Gastrocnemius medialis (tissue), 4 donors: ENCODE measurements around the gene TLE4.

Source experiments
- POLR2A ChIP-seq, 2 donors: fragments of 450-650 bp; IDR thresholded peaks; one replicate each; pipeline ENCODE4 v1.6.1; 2017; ENCODE audit warnings: antibody characterized with exemption in 2 of 2, mild to moderate bottlenecking in 2 of 2, moderate library complexity in 2 of 2
- TF ChIP-seq, protein P1 (sequence below), 5 experiments: fragments of 450-650 bp in 3 of 5; fragments of 200-600 bp in 2 of 5; sonication (generic) in 2 of 5; IDR thresholded peaks in 4 of 5; conservative IDR thresholded peaks in 1 of 5; 1 replicate in 4 of 5; 2 replicates in 1 of 5; pipeline ENCODE4 v1.5.1; 2016 to 2019; ENCODE audit warnings: antibody characterized with exemption in 5 of 5, mild to moderate bottlenecking in 3 of 5, moderate library complexity in 3 of 5

DNA sequence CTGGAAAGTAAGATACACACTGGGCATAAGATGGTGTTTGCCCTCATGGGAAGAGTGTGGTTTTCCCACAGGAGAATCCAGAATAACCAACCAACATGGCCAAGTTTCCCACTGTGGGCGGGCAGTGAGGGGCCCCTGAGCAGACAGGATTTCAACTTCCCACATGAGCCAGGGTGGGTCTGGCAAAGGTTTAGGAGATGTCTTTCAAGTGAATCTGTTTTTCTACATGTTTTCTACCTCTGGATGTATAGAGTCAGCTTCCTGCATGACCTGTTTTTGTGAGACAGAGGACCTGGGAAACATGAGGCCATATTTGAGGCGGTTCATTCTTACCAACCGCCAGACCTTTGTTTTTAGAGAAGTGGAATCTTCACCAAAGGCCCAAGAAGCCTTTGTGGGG lies 100.5 kb downstream of the TLE4 start:
- TF ChIP-seq, protein P1, sequence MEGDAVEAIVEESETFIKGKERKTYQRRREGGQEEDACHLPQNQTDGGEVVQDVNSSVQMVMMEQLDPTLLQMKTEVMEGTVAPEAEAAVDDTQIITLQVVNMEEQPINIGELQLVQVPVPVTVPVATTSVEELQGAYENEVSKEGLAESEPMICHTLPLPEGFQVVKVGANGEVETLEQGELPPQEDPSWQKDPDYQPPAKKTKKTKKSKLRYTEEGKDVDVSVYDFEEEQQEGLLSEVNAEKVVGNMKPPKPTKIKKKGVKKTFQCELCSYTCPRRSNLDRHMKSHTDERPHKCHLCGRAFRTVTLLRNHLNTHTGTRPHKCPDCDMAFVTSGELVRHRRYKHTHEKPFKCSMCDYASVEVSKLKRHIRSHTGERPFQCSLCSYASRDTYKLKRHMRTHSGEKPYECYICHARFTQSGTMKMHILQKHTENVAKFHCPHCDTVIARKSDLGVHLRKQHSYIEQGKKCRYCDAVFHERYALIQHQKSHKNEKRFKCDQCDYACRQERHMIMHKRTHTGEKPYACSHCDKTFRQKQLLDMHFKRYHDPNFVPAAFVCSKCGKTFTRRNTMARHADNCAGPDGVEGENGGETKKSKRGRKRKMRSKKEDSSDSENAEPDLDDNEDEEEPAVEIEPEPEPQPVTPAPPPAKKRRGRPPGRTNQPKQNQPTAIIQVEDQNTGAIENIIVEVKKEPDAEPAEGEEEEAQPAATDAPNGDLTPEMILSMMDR (IDR thresholded peaks at IDR 0.05 in 4 of 5, conservative IDR thresholded peaks at IDR 0.05 in 1 of 5): no peak
- TF ChIP-seq POLR2A (IDR thresholded peaks at IDR 0.05): no peak
